Esophagus muscularis mucosa (tissue), 4 donors: ENCODE results near the gene FBH1. TPM values are rescaled to one million over a fixed set of nuclear protein-coding genes. Genes with fewer than 3 reads are reported as not detected.

Experiments used
- DNase-seq: peaks from one replicate; pipeline ENCODE4 v3.0.0-alpha.2; 2017; ENCODE audit errors: extremely low spot score
- H3K27ac ChIP-seq, 4 donors: fragments of 200-600 bp; sonication (generic); replicated peaks in 1 of 4; 1 replicate in 3 of 4; 2 replicates in 1 of 4; pipeline ENCODE4 v1.5.1; 2016 to 2019; ENCODE audit warnings: mild to moderate bottlenecking in 1 of 4
- H3K27me3 ChIP-seq, 4 donors: fragments of 200-600 bp; sonication (generic); one replicate each; pipeline versions ENCODE4 v1.5.1 to v1.6.0; 2016 to 2019
- H3K36me3 ChIP-seq, 4 donors: fragments of 200-600 bp; sonication (generic); one replicate each; pipeline ENCODE4 v1.5.1; 2016 to 2019
- H3K4me1 ChIP-seq, 4 donors: fragments of 200-600 bp; sonication (generic); one replicate each; pipeline ENCODE4 v1.5.1; 2016 to 2019
- H3K4me3 ChIP-seq, 4 donors: fragments of 200-600 bp; sonication (generic); 1 replicate in 2 of 4; 2 replicates in 2 of 4; pipeline ENCODE4 v1.5.1; 2016 to 2019; ENCODE audit warnings: mild to moderate bottlenecking in 4 of 4, moderate library complexity in 1 of 4
- H3K9me3 ChIP-seq, 4 donors: fragments of 200-600 bp; sonication (generic); 1 replicate in 3 of 4; 2 replicates in 1 of 4; pipeline ENCODE4 v1.5.1; 2016 to 2019
- CTCF ChIP-seq, 3 experiments: fragments of 200-600 bp in 2 of 3; fragments of 450-650 bp in 1 of 3; sonication (generic) in 2 of 3; IDR thresholded peaks; one replicate each; pipeline ENCODE4 v1.5.1; 2017 to 2019; ENCODE audit warnings: antibody characterized with exemption in 3 of 3, mild to moderate bottlenecking in 2 of 3, moderate library complexity in 1 of 3
- EP300 ChIP-seq: sonication (generic); formaldehyde crosslinking; IDR thresholded peaks from one replicate; pipeline ENCODE4 v1.6.1; 2017; ENCODE audit warnings: antibody characterized with exemption
- POLR2A ChIP-seq: fragments of 450-650 bp; IDR thresholded peaks from one replicate; pipeline ENCODE4 v1.6.1; 2017; ENCODE audit warnings: antibody characterized with exemption, moderate library complexity, mild to moderate bottlenecking, low read depth
- POLR2AphosphoS5 ChIP-seq, 2 donors: sonication (generic); formaldehyde crosslinking; IDR thresholded peaks; one replicate each; pipeline ENCODE4 v1.6.1; 2017; ENCODE audit warnings: antibody characterized with exemption in 2 of 2
- WGBS: methylation state at CpG from one replicate; pipeline ENCODE4 v1.1.5; 2018; 5-methylcytosine and 5-hydroxymethylcytosine counted together
- intact Hi-C: fragments of 100-400 bp; cut with DNase I; formaldehyde crosslinking; loops from one replicate; pipeline ENCODE4 v1.15.1; 2023
- total RNA-seq, 4 donors: library from RNA; depleted of rRNA; stranded (reverse); fragments of >200 nt; gene quantifications; one replicate each; pipeline versions ENCODE4 v1.1.0 to v1.2.1, GENCODE V29; 2016

Gene FBH1
- total RNA-seq, 4 donors from 2014 or later: 90.3 to 93.0 (median 92.3) TPM

- DNase-seq: no peak
- Histone ChIP-seq H3K27ac (no peak overlapping the region), H3K4me3 (no peak overlapping the region), H3K4me1 (peaks cover 0 to 5% (median 0%) of the 10 kb centered on the region in 4 donors), H3K9me3 (no peaks in the 10 kb centered on the region), H3K27me3 (no peaks in the 10 kb centered on the region), H3K36me3 (peaks cover 30 to 99% (median 86%) of the 10 kb centered on the region in 4 donors)
- intact Hi-C loops: no loop called here
- TF ChIP-seq EP300: no peak
- no peak for TF ChIP-seq POLR2A
- no peak for TF ChIP-seq POLR2AphosphoS5 (IDR thresholded peaks at IDR 0.05)
- no peak for TF ChIP-seq CTCF (IDR thresholded peaks at IDR 0.05)
- WGBS: 94% methylated on average over 14 of the region's 14 CpGs
Measured at GRCh38 chr10:5933909-5934546, 44.0 kb downstream of the FBH1 start.

- no peak for DNase-seq
- no peak overlapping the region for H3K4me3 ChIP-seq
- no peaks in the 10 kb centered on the region for H3K27me3 ChIP-seq
- peaks cover 0 to 5% (median 0%) of the 10 kb centered on the region in 4 donors for H3K4me1 ChIP-seq
- 92% methylated on average over 10 of the region's 10 CpGs for WGBS
- H3K27ac ChIP-seq: no peak overlapping the region
- H3K9me3 ChIP-seq: no peaks in the 10 kb centered on the region
- intact Hi-C loops: no loop called here
- peaks cover 25 to 83% (median 71%) of the 10 kb centered on the region in 4 donors for H3K36me3 ChIP-seq
- no peak for TF ChIP-seq EP300
- no peak for TF ChIP-seq CTCF (IDR thresholded peaks at IDR 0.05)
- TF ChIP-seq POLR2A: no peak
- TF ChIP-seq POLR2AphosphoS5 (IDR thresholded peaks at IDR 0.05): no peak
Measured at GRCh38 chr10:5935628-5936027, 45.6 kb downstream of the FBH1 start.

GRCh38 chr10:5937016-5937415, 47.0 kb downstream of the FBH1 start:
- intact Hi-C loops: no loop called here
- TF ChIP-seq CTCF (IDR thresholded peaks at IDR 0.05): no peak
- TF ChIP-seq EP300: no peak
- TF ChIP-seq POLR2AphosphoS5 (IDR thresholded peaks at IDR 0.05): no peak
- TF ChIP-seq POLR2A: no peak
- Histone ChIP-seq H3K27ac (no peak overlapping the region), H3K4me3 (no peak overlapping the region), H3K9me3 (no peaks in the 10 kb centered on the region), H3K36me3 (peaks cover 25 to 69% (median 58%) of the 10 kb centered on the region in 4 donors), H3K4me1 (peaks cover 0 to 14% (median 8%) of the 10 kb centered on the region in 4 donors), H3K27me3 (no peaks in the 10 kb centered on the region)
- DNase-seq: no peak
- WGBS: 95% methylated on average over 18 of the region's 18 CpGs

GRCh38 chr10:5938291-5938690, 48.2 kb downstream of the FBH1 start:
- Histone ChIP-seq H3K9me3 (no peaks in the 10 kb centered on the region), H3K4me1 (peaks cover 7 to 19% (median 18%) of the 10 kb centered on the region in 4 donors), H3K4me3 (no peak overlapping the region), H3K27me3 (no peaks in the 10 kb centered on the region), H3K36me3 (peaks cover 25 to 56% (median 47%) of the 10 kb centered on the region in 4 donors), H3K27ac (no peak overlapping the region)
- no peak for TF ChIP-seq CTCF (IDR thresholded peaks at IDR 0.05)
- TF ChIP-seq EP300: no peak
- no peak for TF ChIP-seq POLR2AphosphoS5 (IDR thresholded peaks at IDR 0.05)
- no peak for TF ChIP-seq POLR2A
- DNase-seq: no peak
- intact Hi-C loops: no loop called here
- 88% methylated on average over 12 of the region's 12 CpGs for WGBS
